CD4-positive, alpha-beta T cell treated with Interleukin-15 for 4 hours (primary cell): ENCODE data around the gene TMEM131.
A peak's percentile ranks its signal among the peaks of the same experiment; 100 is the strongest.
"Not testable (repeated sequence)": the region's sequence is repeated elsewhere in the genome, so short reads cannot be mapped to it uniquely, and the experiment has no call there.

ENCODE experiments used
- DNase-seq: peaks from one replicate; pipeline ENCODE4 v3.0.0-alpha.2; 2020; ENCODE audit warnings: low spot score

TMEM131 gene

GRCh38 chr2:97911922-97912575, 83.7 kb downstream of the TMEM131 start:
- DNase-seq: no peak

GRCh38 chr2:97911206-97911921, 84.4 kb downstream of the TMEM131 start:
- DNase-seq: no peak

DNA sequence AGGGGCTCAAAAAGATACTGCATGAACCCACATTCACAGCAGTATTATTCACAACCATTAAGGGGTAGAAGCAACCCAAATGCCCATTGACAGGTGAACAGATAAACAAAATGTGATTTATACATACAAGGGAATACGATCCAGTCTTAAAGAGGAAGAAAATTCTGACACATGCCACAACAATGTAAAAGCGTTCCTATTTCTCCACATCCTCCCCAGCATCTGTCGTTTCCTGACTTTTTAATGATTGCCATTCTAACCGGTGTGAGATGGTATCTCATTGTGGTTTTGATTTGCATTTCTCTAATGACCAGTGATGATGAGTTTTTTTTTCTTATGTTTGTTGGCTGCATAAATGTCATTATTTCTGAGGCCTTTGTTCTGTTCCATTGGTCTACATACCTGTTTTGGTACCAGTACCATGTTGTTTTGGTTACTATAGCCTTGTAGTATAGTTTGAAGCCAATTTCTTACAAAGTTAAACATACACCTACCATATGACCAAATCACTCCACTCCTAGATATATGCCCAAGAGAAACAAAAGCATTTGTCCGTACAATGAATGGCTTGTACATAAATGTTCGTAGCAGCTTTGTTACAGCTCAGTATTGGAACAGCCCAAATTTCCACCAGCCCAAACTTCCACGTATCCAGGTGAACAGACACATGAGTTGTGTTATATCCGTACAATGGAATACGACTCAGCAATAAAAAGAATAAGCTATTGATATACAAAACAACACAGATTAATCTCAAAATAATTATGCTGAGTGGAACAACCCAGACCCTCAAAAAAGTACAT, 85.1 kb downstream of the TMEM131 start:
- no peak for DNase-seq

DNA sequence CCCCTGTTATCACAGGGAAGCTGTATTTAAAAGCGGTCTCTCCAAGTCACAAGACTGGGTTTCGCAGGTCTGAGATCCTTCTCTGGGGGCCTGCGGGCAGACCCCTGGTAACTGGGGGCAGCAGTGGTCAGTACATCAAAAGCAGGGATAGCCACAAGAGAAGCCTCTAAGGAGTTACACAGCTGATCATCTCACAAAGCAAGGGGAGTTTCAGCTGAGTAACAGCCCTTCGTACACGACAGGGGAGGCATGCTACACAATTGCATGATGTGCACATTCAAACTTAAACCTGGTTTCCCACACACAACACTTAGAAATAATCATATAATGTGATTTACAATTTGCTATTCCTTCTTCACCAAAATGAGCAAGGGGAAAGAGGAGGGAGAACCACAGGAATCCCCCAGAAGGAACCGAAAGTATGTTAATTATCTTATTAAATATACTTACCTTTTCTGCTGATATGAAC, 87.5 kb downstream of the TMEM131 start:
- no peak for DNase-seq

GRCh38 chr2:97907369-97908100, 88.2 kb downstream of the TMEM131 start:
- no peak for DNase-seq

DNA sequence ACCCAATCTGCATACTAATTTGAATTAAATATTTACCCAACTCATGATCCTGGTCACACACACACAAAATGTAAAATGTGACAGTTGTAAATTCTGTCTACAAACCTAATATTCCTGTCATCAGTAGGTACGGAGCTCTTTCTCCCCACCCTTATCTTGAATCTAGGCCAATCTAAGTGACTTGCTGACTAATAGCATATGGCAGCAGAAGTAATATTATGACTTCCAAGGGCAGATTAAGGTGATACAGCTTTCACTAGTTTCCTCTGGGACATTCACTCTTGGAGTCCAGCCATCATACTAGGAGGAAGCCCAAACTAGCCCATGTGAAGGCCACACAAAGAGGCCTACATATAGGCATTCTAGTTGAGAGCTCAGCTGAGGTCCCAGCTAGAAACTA, 89.4 kb downstream of the TMEM131 start:
- no peak for DNase-seq

- DNase-seq: no peak
Measured at GRCh38 chr2:97905294-97905693, 90.5 kb downstream of the TMEM131 start.

DNA sequence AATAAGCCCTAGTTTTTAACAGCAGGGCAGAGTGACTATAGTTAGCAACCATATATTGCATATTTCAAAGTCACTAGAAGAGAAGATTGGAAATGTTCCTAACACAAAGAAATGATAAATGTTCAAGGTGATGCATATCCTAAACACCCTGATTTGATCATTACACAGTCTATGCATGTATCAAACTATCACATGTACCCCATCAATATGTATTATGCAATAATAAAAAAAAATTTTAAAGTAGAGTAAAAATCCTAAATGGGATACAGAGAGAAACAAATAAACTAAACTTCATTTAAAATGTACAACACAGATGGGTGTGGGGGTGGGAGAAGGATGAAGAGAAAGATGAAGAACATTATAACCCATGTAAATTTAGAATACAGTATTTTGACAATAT, 93.9 kb downstream of the TMEM131 start:
- DNase-seq: no peak

GRCh38 chr2:97900806-97901205, 94.9 kb downstream of the TMEM131 start:
- no peak for DNase-seq

GRCh38 chr2:97893042-97893441, 102.7 kb downstream of the TMEM131 start:
- not testable (repeated sequence) for DNase-seq

DNA sequence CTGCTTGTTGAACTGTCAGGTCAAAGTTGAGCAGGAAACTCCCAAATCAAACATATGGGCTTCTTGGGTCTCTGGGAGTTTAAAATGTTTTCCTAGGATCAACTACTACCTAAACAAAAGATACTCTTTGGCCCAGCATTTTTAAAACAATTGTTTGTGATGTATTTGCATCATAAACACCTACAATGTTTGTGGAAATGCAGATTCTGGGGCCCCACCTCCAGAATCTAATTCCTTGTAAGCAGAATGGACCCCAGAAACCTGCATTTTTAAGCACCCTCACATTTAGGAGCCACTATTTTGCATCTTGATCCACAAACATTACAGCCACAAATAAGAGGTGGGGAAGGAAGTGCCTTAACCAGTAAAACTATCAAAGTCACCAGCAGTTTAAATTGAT, 104.1 kb downstream of the TMEM131 start:
- no peak for DNase-seq

- DNase-seq: no peak
Measured at GRCh38 chr2:97889156-97889555, 106.6 kb downstream of the TMEM131 start.

DNA sequence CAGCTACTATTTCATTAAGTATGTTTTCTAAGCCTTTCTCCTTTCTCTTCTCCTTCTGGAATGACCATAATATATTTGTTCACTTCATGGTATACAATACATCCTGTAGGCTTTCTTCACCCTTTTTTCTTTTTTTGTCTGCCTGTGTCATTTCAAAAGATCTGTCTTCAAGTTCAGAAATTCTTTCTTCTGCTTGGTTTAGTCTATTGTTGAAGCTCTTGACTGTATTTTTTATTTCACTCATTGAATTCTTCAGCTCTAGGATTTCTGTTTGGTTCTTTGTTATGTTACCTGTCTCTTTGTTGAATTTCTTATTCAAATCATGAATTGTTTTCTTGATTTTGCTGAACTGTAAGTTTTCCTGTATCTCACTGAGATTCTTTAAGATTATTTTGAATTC, 109.9 kb downstream of the TMEM131 start:
- DNase-seq: no peak

DNA sequence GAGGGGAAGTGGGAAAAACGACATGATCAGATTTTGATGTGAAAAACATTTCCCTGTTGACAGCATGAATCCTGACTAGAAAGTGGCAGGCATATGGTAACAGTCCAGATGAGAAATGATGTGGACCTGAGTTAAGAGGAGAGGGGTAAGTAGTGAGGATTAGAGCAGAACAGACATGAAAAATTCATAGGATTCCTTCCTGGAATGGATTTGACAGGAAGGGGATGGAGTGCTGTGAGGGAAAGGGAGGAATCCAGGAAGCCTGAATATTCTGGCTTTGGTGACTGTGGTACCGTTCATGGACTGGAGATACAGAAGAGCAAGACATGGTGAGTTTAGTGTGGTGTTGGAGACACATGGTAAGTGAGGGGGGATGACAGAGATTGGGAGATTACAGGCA, 115.4 kb downstream of the TMEM131 start:
- DNase-seq: no peak

- DNase-seq: no peak
Measured at GRCh38 chr2:97878865-97879264, 116.9 kb downstream of the TMEM131 start.

- DNase-seq: not testable (repeated sequence)
Measured at GRCh38 chr2:97878317-97878716, 117.4 kb downstream of the TMEM131 start.

- no peak for DNase-seq
Measured at GRCh38 chr2:97871096-97871780, 124.5 kb downstream of the TMEM131 start.

DNA sequence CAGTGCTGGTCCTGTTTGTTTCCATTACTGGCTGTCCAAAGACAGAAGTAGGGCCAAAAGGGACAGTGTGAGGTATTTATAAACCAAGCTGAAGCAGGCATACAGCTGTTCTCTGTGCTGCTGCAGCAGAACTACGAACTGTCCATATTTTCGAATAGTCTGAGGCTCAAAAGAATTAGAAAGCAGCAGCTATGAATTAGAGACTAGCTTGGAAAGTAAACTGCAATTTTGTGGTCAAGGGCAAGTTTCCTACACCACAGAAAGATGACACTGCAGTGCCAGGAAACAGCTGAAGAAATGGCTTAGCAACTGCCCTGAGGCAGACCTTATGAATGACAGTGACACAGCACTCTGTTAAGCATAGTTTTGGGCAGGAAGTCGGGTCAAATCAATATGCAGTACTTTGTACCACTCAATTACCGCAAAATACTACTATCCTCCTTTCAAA, 125.3 kb downstream of the TMEM131 start:
- peak; percentile 34 for DNase-seq

DNA sequence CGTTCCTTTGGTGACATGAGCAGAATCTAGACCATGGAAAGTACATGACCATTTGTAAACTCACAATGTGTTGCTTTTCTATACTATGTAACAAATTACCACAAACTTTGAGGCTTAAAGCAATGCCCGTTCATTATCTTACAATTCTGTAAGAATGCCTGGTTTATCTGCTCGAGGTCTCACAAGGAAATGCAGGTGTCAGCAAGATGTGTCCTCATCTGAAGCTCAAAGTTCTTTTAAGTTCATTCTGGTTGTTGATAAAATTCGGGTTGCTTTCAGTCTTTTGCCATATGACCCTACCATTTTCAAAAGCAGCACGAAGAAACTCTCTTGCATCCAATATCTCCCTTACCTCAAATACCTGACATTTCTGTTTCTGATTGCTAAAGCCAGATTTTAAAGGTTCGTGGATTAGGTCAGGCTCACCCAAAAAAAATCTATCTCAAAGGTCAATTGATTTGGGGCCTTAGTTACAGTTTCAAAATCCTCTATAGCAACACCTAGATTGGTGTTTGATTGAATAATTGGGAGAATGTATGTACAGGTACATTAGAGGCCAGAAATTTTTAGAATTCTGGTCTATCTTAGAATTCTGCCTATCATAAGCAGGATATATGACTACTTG, 125.9 kb downstream of the TMEM131 start:
- no peak for DNase-seq

GRCh38 chr2:97868986-97869721, 126.6 kb downstream of the TMEM131 start:
- DNase-seq: no peak
